HepG2 (cell line): ENCODE measurements around the gene NBPF11.
"Not testable (repeated sequence)": the region's sequence is repeated elsewhere in the genome, so short reads cannot be mapped to it uniquely, and the experiment has no call there.

ENCODE experiments used
- ATF7-NPFF ChIP-seq: sonication (generic); formaldehyde crosslinking; IDR thresholded peaks from 2 replicates; pipeline ENCODE4 v1.8.1; 2023; ENCODE audit warnings: mild to moderate bottlenecking, low read depth, missing genetic modification reagents, moderate library complexity
- ELF1 ChIP-seq: sonication (generic); formaldehyde crosslinking; IDR thresholded peaks from 2 replicates; pipeline ENCODE4 v1.4.0; 2020; ENCODE audit warnings: missing genetic modification reagents
- JUND ChIP-seq: sonication (generic); formaldehyde crosslinking; IDR thresholded peaks from 2 replicates; pipeline ENCODE4 v1.8.0; 2022; ENCODE audit warnings: mild to moderate bottlenecking, missing genetic modification reagents
- MEF2D ChIP-seq: sonication (generic); formaldehyde crosslinking; IDR thresholded peaks from 2 replicates; pipeline ENCODE4 v1.5.1; 2020; ENCODE audit warnings: mild to moderate bottlenecking, missing genetic modification reagents
- NR0B2 ChIP-seq: sonication (generic); formaldehyde crosslinking; IDR thresholded peaks from 2 replicates; pipeline ENCODE4 v1.4.0; 2020; ENCODE audit warnings: mild to moderate bottlenecking, missing genetic modification reagents
- POLR2A ChIP-seq, 2 experiments: IDR thresholded peaks; 2 replicates each; pipeline ENCODE4 v1.6.1; 2011; ENCODE audit warnings: low read depth in 2 of 2, low read length in 2 of 2, mild to moderate bottlenecking in 1 of 2, moderate library complexity in 1 of 2; ENCODE audit not compliant: insufficient read depth in 1 of 2
- SIN3A ChIP-seq: IDR thresholded peaks from 2 replicates; pipeline ENCODE4 v1.6.1; 2011; ENCODE audit warnings: low read depth, mild to moderate bottlenecking, control low read depth, low read length, borderline replicate concordance
- ZNF18 ChIP-seq: sonication (generic); formaldehyde crosslinking; IDR thresholded peaks from 2 replicates; pipeline ENCODE4 v1.8.0; 2022; ENCODE audit warnings: mild to moderate bottlenecking, missing genetic modification reagents; ENCODE audit not compliant: insufficient replicate concordance
- ZNF326 ChIP-seq: sonication (generic); formaldehyde crosslinking; IDR thresholded peaks from 2 replicates; pipeline ENCODE4 v1.4.0; 2020; ENCODE audit warnings: missing genetic modification reagents, borderline replicate concordance
- ZNF512 ChIP-seq: sonication (generic); formaldehyde crosslinking; IDR thresholded peaks from 2 replicates; pipeline ENCODE4 v1.4.0; 2020; ENCODE audit warnings: mild to moderate bottlenecking, missing genetic modification reagents
- TF ChIP-seq, protein P1 (sequence below): sonication (generic); formaldehyde crosslinking; IDR thresholded peaks from 2 replicates; pipeline ENCODE4 v1.5.0; 2020; ENCODE audit warnings: mild to moderate bottlenecking, missing genetic modification reagents, moderate library complexity

- not testable (repeated sequence) for TF ChIP-seq ATF7-NPFF (CRISPR knock-in tag); ZNF512; JUND; MEF2D (CRISPR knock-in tag); ZNF18; NR0B2 (CRISPR knock-in tag); SIN3A; POLR2A (IDR thresholded peaks at IDR 0.05; ENCODE audit: insufficient read depth in 1 of 2, low read depth in 2 of 2, low read length in 2 of 2); ZNF326 (CRISPR knock-in tag); ELF1
- TF ChIP-seq, protein P1, sequence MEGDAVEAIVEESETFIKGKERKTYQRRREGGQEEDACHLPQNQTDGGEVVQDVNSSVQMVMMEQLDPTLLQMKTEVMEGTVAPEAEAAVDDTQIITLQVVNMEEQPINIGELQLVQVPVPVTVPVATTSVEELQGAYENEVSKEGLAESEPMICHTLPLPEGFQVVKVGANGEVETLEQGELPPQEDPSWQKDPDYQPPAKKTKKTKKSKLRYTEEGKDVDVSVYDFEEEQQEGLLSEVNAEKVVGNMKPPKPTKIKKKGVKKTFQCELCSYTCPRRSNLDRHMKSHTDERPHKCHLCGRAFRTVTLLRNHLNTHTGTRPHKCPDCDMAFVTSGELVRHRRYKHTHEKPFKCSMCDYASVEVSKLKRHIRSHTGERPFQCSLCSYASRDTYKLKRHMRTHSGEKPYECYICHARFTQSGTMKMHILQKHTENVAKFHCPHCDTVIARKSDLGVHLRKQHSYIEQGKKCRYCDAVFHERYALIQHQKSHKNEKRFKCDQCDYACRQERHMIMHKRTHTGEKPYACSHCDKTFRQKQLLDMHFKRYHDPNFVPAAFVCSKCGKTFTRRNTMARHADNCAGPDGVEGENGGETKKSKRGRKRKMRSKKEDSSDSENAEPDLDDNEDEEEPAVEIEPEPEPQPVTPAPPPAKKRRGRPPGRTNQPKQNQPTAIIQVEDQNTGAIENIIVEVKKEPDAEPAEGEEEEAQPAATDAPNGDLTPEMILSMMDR (CRISPR knock-in tag), result not testable (repeated sequence)
These were observed 74.0 kb downstream of the NBPF11 start for GRCh38 chr1:148078090-148078489.
